Panc1 (cell line): ENCODE data around the gene CXCR5.

Experiments used
- CTCF ChIP-seq: fragments of 450-650 bp; IDR thresholded peaks from 2 replicates; pipeline ENCODE4 v1.5.1; 2017; ENCODE audit warnings: mild to moderate bottlenecking
- REST ChIP-seq, 2 experiments: IDR thresholded peaks; 2 replicates each; pipeline ENCODE4 v1.6.1; 2011 to 2012; ENCODE audit warnings: low read depth in 2 of 2, control low read depth in 1 of 2, low read length in 1 of 2, mild to moderate bottlenecking in 1 of 2, moderate library complexity in 1 of 2; ENCODE audit not compliant: insufficient read depth in 1 of 2

GRCh38 chr11:118931571-118931970 is 47.9 kb downstream of the CXCR5 start:
- TF ChIP-seq CTCF = no peak
- TF ChIP-seq REST (IDR thresholded peaks at IDR 0.05; ENCODE audit: insufficient read depth in 1 of 2, low read depth in 2 of 2, low read length in 1 of 2) = no peak
